ENCODE data around the gene ZBTB43. TPM values are rescaled to one million over a fixed set of nuclear protein-coding genes. Genes with fewer than 3 reads are reported as not detected.
"Not testable (repeated sequence)": the region's sequence is repeated elsewhere in the genome, so short reads cannot be mapped to it uniquely, and the experiment has no call there.

The ZBTB43 gene
- total RNA-seq, 1 donor from 2014 or later = 23.0 TPM

- DNase-seq (ENCODE audit: low read depth, low spot score) = no peak
- Mint-ChIP-seq H3K4me3 (no peak overlapping the region), H3K27ac (ENCODE audit: unreplicated experiment) (no peak overlapping the region), H3K27me3 (ENCODE audit: low read depth) (peaks cover 53% of the 10 kb centered on the region), H3K9me3 (no peaks in the 10 kb centered on the region), H3K4me1 (peaks cover 6% of the 10 kb centered on the region), H3K36me3 (ENCODE audit: low read depth) (no peaks in the 10 kb centered on the region)
- TF ChIP-seq CTCF (conservative IDR thresholded peaks at IDR 0.05) = no peak
These were observed 26.7 kb upstream of the ZBTB43 start for GRCh38 chr9:126778141-126778540.

- not testable (repeated sequence) for H3K27ac Mint-ChIP-seq (ENCODE audit: unreplicated experiment); DNase-seq (ENCODE audit: low read depth, low spot score); H3K4me1 Mint-ChIP-seq; H3K9me3 Mint-ChIP-seq; H3K36me3 Mint-ChIP-seq (ENCODE audit: low read depth); H3K4me3 Mint-ChIP-seq
- H3K27me3 Mint-ChIP-seq (ENCODE audit: low read depth) = peaks cover 50% of the 10 kb centered on the region
These were observed 26.1 kb upstream of the ZBTB43 start for GRCh38 chr9:126778696-126779095.

- Mint-ChIP-seq H3K36me3 (ENCODE audit: low read depth) (no peaks in the 10 kb centered on the region), H3K27ac (ENCODE audit: unreplicated experiment) (no peak overlapping the region), H3K27me3 (ENCODE audit: low read depth) (peaks cover 37% of the 10 kb centered on the region), H3K9me3 (no peaks in the 10 kb centered on the region), H3K4me1 (peaks cover 6% of the 10 kb centered on the region), H3K4me3 (no peak overlapping the region)
- peak; percentile 98 for DNase-seq (ENCODE audit: low read depth, low spot score)
- TF ChIP-seq CTCF (conservative IDR thresholded peaks at IDR 0.05) = peak; percentile 98
These were observed 23.4 kb upstream of the ZBTB43 start for GRCh38 chr9:126781186-126782052.

GRCh38 chr9:126782053-126782388, 22.8 kb upstream of the ZBTB43 start:
- H3K36me3 Mint-ChIP-seq (ENCODE audit: low read depth) = no peaks in the 10 kb centered on the region
- no peak overlapping the region for H3K4me3 Mint-ChIP-seq
- no peak for DNase-seq (ENCODE audit: low read depth, low spot score)
- TF ChIP-seq CTCF (conservative IDR thresholded peaks at IDR 0.05) = no peak
- peaks cover 41% of the 10 kb centered on the region for H3K27me3 Mint-ChIP-seq (ENCODE audit: low read depth)
- H3K9me3 Mint-ChIP-seq = no peaks in the 10 kb centered on the region
- no peak overlapping the region for H3K27ac Mint-ChIP-seq (ENCODE audit: unreplicated experiment)
- peaks cover 6% of the 10 kb centered on the region for H3K4me1 Mint-ChIP-seq

- Mint-ChIP-seq H3K4me1 (peaks cover 6% of the 10 kb centered on the region), H3K27ac (ENCODE audit: unreplicated experiment) (no peak overlapping the region), H3K9me3 (no peaks in the 10 kb centered on the region), H3K36me3 (ENCODE audit: low read depth) (no peaks in the 10 kb centered on the region), H3K4me3 (no peak overlapping the region), H3K27me3 (ENCODE audit: low read depth) (peaks cover 54% of the 10 kb centered on the region)
- no peak for TF ChIP-seq CTCF (conservative IDR thresholded peaks at IDR 0.05)
- no peak for DNase-seq (ENCODE audit: low read depth, low spot score)
These were observed 20.9 kb upstream of the ZBTB43 start for GRCh38 chr9:126783949-126784348.

- Mint-ChIP-seq H3K4me1 (peaks cover 6% of the 10 kb centered on the region), H3K9me3 (no peaks in the 10 kb centered on the region), H3K27me3 (ENCODE audit: low read depth) (peaks cover 57% of the 10 kb centered on the region), H3K36me3 (ENCODE audit: low read depth) (no peaks in the 10 kb centered on the region), H3K4me3 (no peak overlapping the region), H3K27ac (ENCODE audit: unreplicated experiment) (no peak overlapping the region)
- DNase-seq (ENCODE audit: low read depth, low spot score) = no peak
- TF ChIP-seq CTCF (conservative IDR thresholded peaks at IDR 0.05) = no peak
These were observed 20.4 kb upstream of the ZBTB43 start for GRCh38 chr9:126784401-126784800.

- H3K9me3 Mint-ChIP-seq; H3K27ac Mint-ChIP-seq (ENCODE audit: unreplicated experiment); H3K4me1 Mint-ChIP-seq; H3K36me3 Mint-ChIP-seq (ENCODE audit: low read depth); DNase-seq (ENCODE audit: low read depth, low spot score); H3K4me3 Mint-ChIP-seq: not testable (repeated sequence)
- peaks cover 58% of the 10 kb centered on the region for H3K27me3 Mint-ChIP-seq (ENCODE audit: low read depth)
These were observed 20.0 kb upstream of the ZBTB43 start for GRCh38 chr9:126784841-126785240.

All from neural crest cell (in vitro differentiated cells).